ENCODE results near the gene C10orf71.

Gene C10orf71

GRCh38 chr10:49361735-49362568, 63.0 kb downstream of the C10orf71 start:
- DNase-seq (ENCODE audit: low spot score) = peak; percentile 17

GRCh38 chr10:49362596-49363260, 63.8 kb downstream of the C10orf71 start:
- DNase-seq (ENCODE audit: low spot score) = peak; percentile 32

GRCh38 chr10:49363309-49364031, 64.5 kb downstream of the C10orf71 start:
- DNase-seq (ENCODE audit: low spot score) = peak; percentile 23

- DNase-seq (ENCODE audit: low spot score) = no peak
Measured at GRCh38 chr10:49364051-49364450, 65.1 kb downstream of the C10orf71 start.

- peak; percentile 14 for DNase-seq (ENCODE audit: low spot score)
Measured at GRCh38 chr10:49364747-49365146, 65.8 kb downstream of the C10orf71 start.

- DNase-seq (ENCODE audit: low spot score) = peak; percentile 13
Measured at GRCh38 chr10:49365275-49365674, 66.3 kb downstream of the C10orf71 start.

- DNase-seq (ENCODE audit: low spot score) = peak; percentile 33
Measured at GRCh38 chr10:49365675-49366415, 66.9 kb downstream of the C10orf71 start.

- no peak for DNase-seq (ENCODE audit: low spot score)
Measured at GRCh38 chr10:49366460-49366859, 67.5 kb downstream of the C10orf71 start.

GRCh38 chr10:49367600-49367999, 68.6 kb downstream of the C10orf71 start:
- DNase-seq (ENCODE audit: low spot score) = no peak

- DNase-seq (ENCODE audit: low spot score) = no peak
Measured at GRCh38 chr10:49368256-49368655, 69.3 kb downstream of the C10orf71 start.

GRCh38 chr10:49369216-49370162, 70.5 kb downstream of the C10orf71 start:
- DNase-seq (ENCODE audit: low spot score) = no peak

- no peak for DNase-seq (ENCODE audit: low spot score)
Measured at GRCh38 chr10:49370326-49371100, 71.5 kb downstream of the C10orf71 start.

GRCh38 chr10:49371967-49372366, 73.0 kb downstream of the C10orf71 start:
- no peak for DNase-seq (ENCODE audit: low spot score)

- DNase-seq (ENCODE audit: low spot score) = no peak
Measured at GRCh38 chr10:49373361-49373760, 74.4 kb downstream of the C10orf71 start.

- no peak for DNase-seq (ENCODE audit: low spot score)
Measured at GRCh38 chr10:49374740-49375139, 75.8 kb downstream of the C10orf71 start.

GRCh38 chr10:49375611-49376010, 76.6 kb downstream of the C10orf71 start:
- peak; percentile 18 for DNase-seq (ENCODE audit: low spot score)
